GM21381 (cell line): Measurements from ENCODE around the gene TRAK1.

ENCODE experiments used
- ATAC-seq: cut with Tn5 transposase; IDR thresholded peaks from one replicate; pipeline ENCODE4 v1.9.1; 2021; ENCODE audit warnings: mild to moderate bottlenecking, moderate library complexity; ENCODE audit not compliant: unreplicated experiment

The TRAK1 gene

GRCh38 chr3:42228796-42229195 is 137.6 kb downstream of the TRAK1 start:
- no peak for ATAC-seq

DNA sequence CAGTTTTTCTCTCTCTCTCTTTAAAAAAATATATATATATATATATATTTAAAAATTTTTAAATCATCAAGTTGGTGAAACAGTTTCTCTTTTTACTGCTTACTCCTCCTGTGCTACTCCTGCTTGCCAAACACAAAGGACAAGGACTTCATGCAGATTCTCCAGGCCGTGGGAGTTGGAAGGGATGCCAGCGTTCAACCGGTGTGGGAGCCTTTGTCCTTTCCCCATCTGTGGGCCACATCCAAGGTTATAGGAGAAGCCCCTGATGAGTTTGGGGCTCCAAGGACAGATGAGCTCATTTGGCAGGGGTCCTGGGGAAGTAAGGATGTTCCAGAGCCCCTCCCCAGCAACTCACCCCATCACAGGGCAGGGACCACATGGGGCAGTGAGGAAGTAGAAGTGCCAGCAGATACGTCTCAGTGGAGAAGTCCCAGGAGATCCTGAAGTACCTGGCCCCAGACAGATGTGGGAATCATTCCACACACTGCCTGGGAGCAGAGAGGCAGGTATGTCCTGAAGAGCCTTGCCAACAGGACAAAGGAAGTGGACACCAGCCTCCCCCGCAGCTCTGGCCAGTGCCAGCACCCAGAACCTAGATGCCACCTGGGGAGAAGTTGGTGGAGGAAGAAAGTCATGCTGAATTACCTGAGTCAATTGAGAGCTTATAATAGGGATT is 138.2 kb downstream of the TRAK1 start:
- ATAC-seq: no peak

DNA sequence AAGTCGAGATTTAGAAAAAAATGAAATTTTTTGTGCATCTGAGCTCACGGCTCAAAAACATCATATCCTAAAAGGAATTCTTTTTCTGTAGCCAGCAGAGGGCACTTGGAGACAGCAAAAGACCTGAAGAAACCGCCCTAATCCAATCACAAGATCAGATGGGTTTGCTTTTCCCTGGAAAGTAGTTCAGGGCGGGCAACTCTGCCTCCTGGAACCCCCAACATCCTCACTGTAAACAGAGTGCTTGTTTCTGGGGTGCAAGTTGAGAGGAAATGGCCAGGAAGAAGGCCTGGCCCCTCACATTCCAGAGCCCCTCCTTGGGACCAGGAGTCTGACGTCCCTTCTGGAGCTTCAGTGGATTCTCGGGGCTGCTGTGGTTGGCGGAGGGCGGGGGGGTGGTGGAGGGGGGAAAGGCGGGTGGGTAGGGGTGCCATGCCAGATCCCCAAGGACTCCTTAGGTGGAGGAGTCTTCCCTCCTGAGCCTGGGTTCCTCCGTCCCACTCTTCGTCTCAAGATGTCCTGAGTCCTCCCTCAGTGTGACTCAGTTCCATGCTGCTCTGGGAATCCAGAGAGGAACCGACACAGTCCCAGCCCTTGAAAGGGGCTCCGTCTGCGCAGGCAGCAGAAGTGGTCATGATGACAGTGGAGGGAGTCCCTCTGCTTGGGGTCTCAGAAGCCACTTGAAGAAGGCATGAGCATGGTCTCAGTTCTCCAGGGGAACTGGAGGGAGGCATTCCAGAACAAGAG is 139.0 kb downstream of the TRAK1 start:
- no peak for ATAC-seq

DNA sequence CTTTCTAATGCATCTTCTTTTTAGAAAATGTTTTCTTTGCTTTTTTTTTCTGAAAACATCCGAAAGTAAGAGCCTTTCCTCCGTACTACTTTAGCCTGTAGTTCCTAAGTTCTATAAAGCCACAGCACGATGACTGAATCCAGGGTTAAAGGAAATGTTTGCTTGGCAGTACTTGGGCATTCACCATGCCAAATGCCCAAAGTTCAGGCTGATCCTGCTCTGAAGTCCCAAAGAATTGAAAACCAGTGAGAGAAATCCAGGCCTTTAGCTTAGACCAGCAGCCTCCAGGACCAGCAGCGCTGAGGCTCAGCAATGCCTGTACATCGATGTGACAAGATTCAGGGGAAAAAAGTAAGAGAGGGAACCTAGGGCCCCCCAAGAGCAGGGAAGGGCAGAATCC is 139.7 kb downstream of the TRAK1 start:
- no peak for ATAC-seq

- ATAC-seq: no peak
These were observed 144.4 kb downstream of the TRAK1 start for GRCh38 chr3:42235532-42235931.

DNA sequence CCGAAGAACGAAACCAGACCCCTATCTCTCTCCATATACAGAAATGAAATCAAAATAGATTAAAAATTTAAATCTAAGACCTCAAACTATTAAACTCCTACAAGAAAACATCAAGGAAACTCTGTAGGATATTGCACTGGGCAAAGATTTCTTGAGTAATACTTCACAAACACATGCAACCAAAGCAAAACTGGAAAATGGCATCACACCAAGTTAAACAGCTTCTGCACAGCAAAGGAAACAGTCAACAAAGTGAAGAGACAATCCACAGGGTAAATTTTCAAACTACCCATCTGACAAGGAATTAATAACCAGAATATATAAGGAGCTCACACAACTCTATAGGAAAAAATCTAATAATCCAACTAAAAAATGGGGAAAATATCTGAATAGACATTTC is 145.5 kb downstream of the TRAK1 start:
- ATAC-seq: no peak

DNA sequence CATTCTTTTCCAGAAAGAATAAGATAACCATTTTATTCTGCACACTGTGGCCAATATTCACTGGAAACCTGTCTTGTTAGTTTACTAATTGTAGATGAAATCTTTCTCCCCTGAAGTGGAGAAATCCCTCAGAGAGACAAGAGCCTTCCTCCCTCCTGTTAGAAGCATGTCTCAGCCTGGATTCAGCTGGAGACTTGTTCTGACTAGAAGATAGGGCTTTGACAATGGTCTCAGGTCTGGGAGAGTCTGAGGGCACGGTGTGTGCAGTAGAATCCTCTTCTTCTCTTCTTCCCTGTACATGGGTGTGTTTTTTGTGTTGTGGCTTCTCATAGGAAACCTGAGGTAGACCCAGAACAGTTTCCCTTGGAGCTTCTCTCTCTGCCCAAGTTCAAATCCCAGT is 154.9 kb downstream of the TRAK1 start:
- no peak for ATAC-seq

DNA sequence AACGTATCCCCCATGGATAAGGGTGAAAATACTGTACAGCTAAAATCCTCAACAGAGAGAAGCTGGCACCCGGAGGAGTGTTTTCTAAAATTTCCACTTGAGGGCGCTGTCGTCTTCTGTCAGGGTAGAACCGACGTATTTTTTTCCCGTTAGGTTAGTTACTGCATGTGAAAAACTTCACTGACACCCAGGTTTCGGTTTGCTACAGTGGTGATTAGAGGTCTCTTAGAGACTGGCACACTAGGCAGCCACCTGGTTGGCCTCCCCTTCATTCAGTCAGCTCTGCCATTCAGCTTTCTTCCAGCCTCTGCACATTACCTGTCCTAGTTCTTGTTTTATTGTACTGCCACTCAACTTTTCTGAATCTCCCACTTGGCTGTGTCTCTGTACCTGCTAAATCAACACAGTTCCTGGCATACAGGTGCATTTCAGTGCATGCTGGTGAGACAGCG is 156.4 kb downstream of the TRAK1 start:
- peak; percentile 73 for ATAC-seq

GRCh38 chr3:42250761-42251160 is 159.6 kb downstream of the TRAK1 start:
- ATAC-seq: no peak

DNA sequence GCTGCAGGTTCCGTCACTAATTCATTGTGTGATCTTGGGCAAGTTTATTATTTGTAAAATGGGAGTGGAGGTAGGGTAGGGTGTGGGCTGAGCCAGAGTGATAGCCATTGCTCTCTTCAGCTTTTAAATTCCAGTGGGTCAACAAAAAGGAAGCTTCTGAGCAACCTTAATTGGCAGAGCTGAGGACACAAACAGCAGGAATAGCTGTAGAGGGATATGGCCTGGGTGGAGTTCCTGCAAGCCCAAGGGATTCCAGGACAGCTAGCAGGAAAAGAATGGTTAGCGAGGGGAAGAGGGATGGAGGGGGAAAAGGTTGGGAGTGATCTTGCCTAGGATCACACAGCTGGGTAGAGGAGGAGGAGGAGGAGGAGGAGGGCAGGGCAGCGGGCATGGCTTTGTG is 163.4 kb downstream of the TRAK1 start:
- no peak for ATAC-seq

- no peak for ATAC-seq
These were observed 165.1 kb downstream of the TRAK1 start for GRCh38 chr3:42256135-42256819.

- ATAC-seq: no peak
These were observed 165.8 kb downstream of the TRAK1 start for GRCh38 chr3:42257007-42257406.

DNA sequence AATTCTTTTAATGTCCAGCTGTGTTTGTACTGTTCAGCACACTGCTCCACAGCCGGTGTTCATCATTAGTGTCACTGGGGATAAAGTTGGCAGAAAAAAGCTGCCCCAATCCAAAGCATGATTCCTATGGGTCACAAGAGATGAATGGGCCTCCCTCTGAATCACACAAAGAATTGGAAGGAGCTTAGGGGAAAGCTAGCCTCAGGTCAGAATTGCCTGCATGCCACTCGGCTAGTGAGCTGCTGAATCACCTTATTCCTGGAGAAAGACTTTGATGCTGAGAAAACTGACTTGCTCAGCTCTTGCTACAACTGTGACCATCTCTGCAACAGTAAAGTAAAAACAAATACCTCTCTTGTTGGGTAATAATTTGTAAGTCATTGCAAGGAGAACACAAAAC is 171.4 kb downstream of the TRAK1 start:
- ATAC-seq: no peak

DNA sequence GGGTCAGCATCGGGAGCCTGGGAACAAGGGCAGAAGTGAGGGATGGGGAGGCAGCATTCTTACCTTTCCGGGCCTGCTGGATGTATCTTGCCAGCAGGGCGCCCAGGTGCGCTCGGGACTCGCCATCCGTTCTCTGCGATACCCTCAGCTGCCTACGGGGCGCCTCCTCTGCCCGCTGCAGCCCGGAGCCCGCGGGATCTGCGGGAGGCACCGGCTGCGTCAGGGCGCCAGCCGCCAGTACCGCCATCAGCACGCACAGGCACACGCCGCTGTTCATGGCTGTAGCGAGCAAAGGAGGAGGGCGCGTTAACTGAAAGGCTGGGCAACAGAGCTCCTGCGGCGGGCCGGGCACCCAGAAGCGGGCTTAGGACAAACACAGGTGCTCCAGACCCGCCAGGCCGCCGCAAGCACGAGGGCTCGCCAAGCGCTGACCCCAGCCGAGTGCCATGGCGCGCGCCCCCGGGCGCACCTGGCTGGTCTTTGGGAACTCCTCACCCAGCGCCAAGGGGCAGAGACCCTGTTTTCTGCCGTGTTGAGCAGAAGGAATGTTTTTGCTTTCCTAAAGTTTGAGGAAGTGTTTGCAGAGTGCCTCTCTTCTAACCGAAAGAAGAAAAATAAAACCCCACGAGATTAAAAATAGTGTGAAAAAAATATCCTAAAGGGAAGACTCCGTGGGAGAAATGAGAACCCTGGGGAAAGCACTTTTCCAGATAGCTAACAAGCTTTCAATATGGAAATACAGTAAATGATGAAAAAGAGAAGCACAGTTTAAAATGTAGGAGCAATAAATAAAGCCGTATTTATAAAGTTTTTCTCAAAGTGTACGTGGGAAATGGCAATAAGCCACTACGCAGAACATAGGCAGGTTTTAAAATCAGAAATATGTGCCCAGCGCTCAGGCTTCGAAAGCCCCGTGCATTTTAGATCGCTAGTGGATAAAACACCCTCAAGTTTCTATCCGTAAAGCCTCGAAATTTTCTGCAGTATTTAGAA is 172.5 kb downstream of the TRAK1 start:
- ATAC-seq: no peak

GRCh38 chr3:42264399-42265058 is 173.4 kb downstream of the TRAK1 start:
- no peak for ATAC-seq

- ATAC-seq: no peak
These were observed 174.2 kb downstream of the TRAK1 start for GRCh38 chr3:42265059-42265991.

- ATAC-seq: no peak
These were observed 174.9 kb downstream of the TRAK1 start, which contains the start of gene CCK for GRCh38 chr3:42266085-42266484. TSS of gene CCK (minus strand) at chr3:42266185. CDS start at chr3:42263630, 2,555 bp downstream.

- ATAC-seq: no peak
These were observed 176.7 kb downstream of the TRAK1 start for GRCh38 chr3:42267878-42268277.

DNA sequence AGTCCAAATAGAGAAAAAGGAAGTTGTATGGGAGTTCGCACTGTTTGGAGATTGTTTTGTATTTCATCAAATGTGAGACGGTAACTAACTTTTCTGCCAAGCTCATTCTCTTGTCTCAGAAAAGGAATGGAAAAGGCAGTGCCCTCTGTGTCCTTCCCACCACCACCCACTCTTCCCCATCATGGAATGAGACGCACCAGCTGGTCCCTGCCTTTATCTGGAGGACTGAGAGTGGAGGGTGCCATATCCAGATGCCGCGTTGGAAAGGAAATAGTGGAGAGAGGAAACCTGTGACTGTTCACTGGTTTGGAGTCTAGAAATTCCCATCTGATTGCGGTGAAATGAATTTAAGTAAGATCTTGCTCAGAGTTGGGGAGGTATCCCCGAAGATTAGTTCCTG is 178.5 kb downstream of the TRAK1 start:
- no peak for ATAC-seq
